Ureter (tissue), 1 donor: ENCODE results near the gene ARMC6. TPM values are rescaled to one million over a fixed set of nuclear protein-coding genes. Genes with fewer than 3 reads are reported as not detected.
"Not testable (repeated sequence)": the region's sequence is repeated elsewhere in the genome, so short reads cannot be mapped to it uniquely, and the experiment has no call there.

ENCODE experiments used
- DNase-seq: peaks from one replicate; pipeline ENCODE4 v3.0.0-alpha.2; 2020; ENCODE audit warnings: low spot score
- total RNA-seq: library from RNA; stranded (reverse); gene quantifications from one replicate; pipeline ENCODE4 v1.2.4, GENCODE V29; 2023
- donor health status: DM: yes; HTN: yes; CAD: no.

ARMC6 gene
- total RNA-seq, 1 donor from 2014 or later: 42.2 TPM

GRCh38 chr19:19074196-19074882 lies 40.9 kb downstream of the ARMC6 start:
- no peak for DNase-seq

GRCh38 chr19:19075126-19075525 lies 41.7 kb downstream of the ARMC6 start:
- DNase-seq: no peak

GRCh38 chr19:19076476-19076875 lies 43.1 kb downstream of the ARMC6 start:
- DNase-seq: no peak

GRCh38 chr19:19077103-19077502 lies 43.7 kb downstream of the ARMC6 start:
- no peak for DNase-seq

- no peak for DNase-seq
Measured at GRCh38 chr19:19078801-19079200, 45.4 kb downstream of the ARMC6 start.

GRCh38 chr19:19079571-19079970 lies 46.2 kb downstream of the ARMC6 start:
- DNase-seq: no peak

- DNase-seq: no peak
Measured at GRCh38 chr19:19081642-19082151, 48.3 kb downstream of the ARMC6 start.

GRCh38 chr19:19083413-19084178 lies 50.2 kb downstream of the ARMC6 start:
- DNase-seq: no peak

GRCh38 chr19:19087676-19088075 lies 54.3 kb downstream of the ARMC6 start:
- no peak for DNase-seq

GRCh38 chr19:19094513-19094912 lies 61.1 kb downstream of the ARMC6 start:
- DNase-seq: no peak

- no peak for DNase-seq
Measured at GRCh38 chr19:19095691-19096090, 62.3 kb downstream of the ARMC6 start.

- no peak for DNase-seq
Measured at GRCh38 chr19:19096641-19097627, 63.5 kb downstream of the ARMC6 start.

- DNase-seq: no peak
Measured at GRCh38 chr19:19098084-19098702, 64.8 kb downstream of the ARMC6 start.

GRCh38 chr19:19098703-19099632 lies 65.6 kb downstream of the ARMC6 start:
- DNase-seq: no peak

GRCh38 chr19:19101540-19101939 lies 68.1 kb downstream of the ARMC6 start:
- DNase-seq: no peak

GRCh38 chr19:19102566-19102965 lies 69.2 kb downstream of the ARMC6 start:
- not testable (repeated sequence) for DNase-seq

GRCh38 chr19:19103167-19103566 lies 69.8 kb downstream of the ARMC6 start:
- no peak for DNase-seq

GRCh38 chr19:19105365-19106055 lies 72.1 kb downstream of the ARMC6 start:
- DNase-seq: peak; percentile 59

- DNase-seq: no peak
Measured at GRCh38 chr19:19106056-19106551, 72.7 kb downstream of the ARMC6 start.
